ENCODE results near the gene CEACAM19. TPM values are rescaled to one million over a fixed set of nuclear protein-coding genes. Genes with fewer than 3 reads are reported as not detected.
A peak's percentile ranks its signal among the peaks of the same experiment; 100 is the strongest.

The CEACAM19 gene
- total and polyA plus RNA-seq, 2 of the 8 experiments (the other 6 are each of a cell fraction or from before 2014, with no cell fraction given), result 3.1 to 3.4 TPM

DNA sequence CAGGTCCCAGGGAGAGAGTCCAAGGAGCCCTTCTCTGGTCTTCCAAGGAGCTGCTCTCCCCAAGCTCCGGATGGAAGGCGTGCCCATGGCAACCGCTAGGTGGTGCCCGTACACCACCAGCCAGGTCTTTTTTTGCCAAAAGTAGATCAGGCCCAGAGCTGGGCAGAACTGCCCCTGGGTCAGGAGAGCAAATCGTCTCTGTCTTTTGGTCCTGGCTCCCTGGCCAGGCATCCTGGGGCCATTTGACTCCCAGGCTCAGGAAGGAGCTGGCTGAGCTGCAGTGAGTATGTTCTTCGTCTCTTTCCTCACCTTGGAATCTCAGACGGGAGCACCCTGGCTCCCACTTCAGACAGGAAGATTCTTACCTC, 52.7 kb downstream of the CEACAM19 start (continued):
- TF ChIP-seq, protein P1, sequence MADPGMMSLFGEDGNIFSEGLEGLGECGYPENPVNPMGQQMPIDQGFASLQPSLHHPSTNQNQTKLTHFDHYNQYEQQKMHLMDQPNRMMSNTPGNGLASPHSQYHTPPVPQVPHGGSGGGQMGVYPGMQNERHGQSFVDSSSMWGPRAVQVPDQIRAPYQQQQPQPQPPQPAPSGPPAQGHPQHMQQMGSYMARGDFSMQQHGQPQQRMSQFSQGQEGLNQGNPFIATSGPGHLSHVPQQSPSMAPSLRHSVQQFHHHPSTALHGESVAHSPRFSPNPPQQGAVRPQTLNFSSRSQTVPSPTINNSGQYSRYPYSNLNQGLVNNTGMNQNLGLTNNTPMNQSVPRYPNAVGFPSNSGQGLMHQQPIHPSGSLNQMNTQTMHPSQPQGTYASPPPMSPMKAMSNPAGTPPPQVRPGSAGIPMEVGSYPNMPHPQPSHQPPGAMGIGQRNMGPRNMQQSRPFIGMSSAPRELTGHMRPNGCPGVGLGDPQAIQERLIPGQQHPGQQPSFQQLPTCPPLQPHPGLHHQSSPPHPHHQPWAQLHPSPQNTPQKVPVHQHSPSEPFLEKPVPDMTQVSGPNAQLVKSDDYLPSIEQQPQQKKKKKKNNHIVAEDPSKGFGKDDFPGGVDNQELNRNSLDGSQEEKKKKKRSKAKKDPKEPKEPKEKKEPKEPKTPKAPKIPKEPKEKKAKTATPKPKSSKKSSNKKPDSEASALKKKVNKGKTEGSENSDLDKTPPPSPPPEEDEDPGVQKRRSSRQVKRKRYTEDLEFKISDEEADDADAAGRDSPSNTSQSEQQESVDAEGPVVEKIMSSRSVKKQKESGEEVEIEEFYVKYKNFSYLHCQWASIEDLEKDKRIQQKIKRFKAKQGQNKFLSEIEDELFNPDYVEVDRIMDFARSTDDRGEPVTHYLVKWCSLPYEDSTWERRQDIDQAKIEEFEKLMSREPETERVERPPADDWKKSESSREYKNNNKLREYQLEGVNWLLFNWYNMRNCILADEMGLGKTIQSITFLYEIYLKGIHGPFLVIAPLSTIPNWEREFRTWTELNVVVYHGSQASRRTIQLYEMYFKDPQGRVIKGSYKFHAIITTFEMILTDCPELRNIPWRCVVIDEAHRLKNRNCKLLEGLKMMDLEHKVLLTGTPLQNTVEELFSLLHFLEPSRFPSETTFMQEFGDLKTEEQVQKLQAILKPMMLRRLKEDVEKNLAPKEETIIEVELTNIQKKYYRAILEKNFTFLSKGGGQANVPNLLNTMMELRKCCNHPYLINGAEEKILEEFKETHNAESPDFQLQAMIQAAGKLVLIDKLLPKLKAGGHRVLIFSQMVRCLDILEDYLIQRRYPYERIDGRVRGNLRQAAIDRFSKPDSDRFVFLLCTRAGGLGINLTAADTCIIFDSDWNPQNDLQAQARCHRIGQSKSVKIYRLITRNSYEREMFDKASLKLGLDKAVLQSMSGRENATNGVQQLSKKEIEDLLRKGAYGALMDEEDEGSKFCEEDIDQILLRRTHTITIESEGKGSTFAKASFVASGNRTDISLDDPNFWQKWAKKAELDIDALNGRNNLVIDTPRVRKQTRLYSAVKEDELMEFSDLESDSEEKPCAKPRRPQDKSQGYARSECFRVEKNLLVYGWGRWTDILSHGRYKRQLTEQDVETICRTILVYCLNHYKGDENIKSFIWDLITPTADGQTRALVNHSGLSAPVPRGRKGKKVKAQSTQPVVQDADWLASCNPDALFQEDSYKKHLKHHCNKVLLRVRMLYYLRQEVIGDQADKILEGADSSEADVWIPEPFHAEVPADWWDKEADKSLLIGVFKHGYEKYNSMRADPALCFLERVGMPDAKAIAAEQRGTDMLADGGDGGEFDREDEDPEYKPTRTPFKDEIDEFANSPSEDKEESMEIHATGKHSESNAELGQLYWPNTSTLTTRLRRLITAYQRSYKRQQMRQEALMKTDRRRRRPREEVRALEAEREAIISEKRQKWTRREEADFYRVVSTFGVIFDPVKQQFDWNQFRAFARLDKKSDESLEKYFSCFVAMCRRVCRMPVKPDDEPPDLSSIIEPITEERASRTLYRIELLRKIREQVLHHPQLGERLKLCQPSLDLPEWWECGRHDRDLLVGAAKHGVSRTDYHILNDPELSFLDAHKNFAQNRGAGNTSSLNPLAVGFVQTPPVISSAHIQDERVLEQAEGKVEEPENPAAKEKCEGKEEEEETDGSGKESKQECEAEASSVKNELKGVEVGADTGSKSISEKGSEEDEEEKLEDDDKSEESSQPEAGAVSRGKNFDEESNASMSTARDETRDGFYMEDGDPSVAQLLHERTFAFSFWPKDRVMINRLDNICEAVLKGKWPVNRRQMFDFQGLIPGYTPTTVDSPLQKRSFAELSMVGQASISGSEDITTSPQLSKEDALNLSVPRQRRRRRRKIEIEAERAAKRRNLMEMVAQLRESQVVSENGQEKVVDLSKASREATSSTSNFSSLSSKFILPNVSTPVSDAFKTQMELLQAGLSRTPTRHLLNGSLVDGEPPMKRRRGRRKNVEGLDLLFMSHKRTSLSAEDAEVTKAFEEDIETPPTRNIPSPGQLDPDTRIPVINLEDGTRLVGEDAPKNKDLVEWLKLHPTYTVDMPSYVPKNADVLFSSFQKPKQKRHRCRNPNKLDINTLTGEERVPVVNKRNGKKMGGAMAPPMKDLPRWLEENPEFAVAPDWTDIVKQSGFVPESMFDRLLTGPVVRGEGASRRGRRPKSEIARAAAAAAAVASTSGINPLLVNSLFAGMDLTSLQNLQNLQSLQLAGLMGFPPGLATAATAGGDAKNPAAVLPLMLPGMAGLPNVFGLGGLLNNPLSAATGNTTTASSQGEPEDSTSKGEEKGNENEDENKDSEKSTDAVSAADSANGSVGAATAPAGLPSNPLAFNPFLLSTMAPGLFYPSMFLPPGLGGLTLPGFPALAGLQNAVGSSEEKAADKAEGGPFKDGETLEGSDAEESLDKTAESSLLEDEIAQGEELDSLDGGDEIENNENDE (IDR thresholded peaks at IDR 0.05; ENCODE audit: insufficient replicate concordance, low read length), result no peak
- TF ChIP-seq RAD21 (IDR thresholded peaks at IDR 0.05 in 1 of 2, conservative IDR thresholded peaks at IDR 0.05 in 1 of 2; ENCODE audit: low read depth in 2 of 2, low read length in 2 of 2), result peak; percentile 97 to 99
- TF ChIP-seq EZH2 (IDR thresholded peaks at IDR 0.05; ENCODE audit: low read depth, low read length, severe bottlenecking), result no peak
- TF ChIP-seq RFX5 (IDR thresholded peaks at IDR 0.05; ENCODE audit: borderline replicate concordance, low read depth, low read length), result no peak
- TF ChIP-seq, protein P2, sequence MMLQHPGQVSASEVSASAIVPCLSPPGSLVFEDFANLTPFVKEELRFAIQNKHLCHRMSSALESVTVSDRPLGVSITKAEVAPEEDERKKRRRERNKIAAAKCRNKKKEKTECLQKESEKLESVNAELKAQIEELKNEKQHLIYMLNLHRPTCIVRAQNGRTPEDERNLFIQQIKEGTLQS (IDR thresholded peaks at IDR 0.05; ENCODE audit: insufficient read depth, low read depth, low read length), result no peak
- TF ChIP-seq, protein P3, sequence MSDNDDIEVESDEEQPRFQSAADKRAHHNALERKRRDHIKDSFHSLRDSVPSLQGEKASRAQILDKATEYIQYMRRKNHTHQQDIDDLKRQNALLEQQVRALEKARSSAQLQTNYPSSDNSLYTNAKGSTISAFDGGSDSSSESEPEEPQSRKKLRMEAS (IDR thresholded peaks at IDR 0.05), result 0 out of 2 replicates have a peak, but pooled peaks have one; percentile 25
- TF ChIP-seq, protein P4, sequence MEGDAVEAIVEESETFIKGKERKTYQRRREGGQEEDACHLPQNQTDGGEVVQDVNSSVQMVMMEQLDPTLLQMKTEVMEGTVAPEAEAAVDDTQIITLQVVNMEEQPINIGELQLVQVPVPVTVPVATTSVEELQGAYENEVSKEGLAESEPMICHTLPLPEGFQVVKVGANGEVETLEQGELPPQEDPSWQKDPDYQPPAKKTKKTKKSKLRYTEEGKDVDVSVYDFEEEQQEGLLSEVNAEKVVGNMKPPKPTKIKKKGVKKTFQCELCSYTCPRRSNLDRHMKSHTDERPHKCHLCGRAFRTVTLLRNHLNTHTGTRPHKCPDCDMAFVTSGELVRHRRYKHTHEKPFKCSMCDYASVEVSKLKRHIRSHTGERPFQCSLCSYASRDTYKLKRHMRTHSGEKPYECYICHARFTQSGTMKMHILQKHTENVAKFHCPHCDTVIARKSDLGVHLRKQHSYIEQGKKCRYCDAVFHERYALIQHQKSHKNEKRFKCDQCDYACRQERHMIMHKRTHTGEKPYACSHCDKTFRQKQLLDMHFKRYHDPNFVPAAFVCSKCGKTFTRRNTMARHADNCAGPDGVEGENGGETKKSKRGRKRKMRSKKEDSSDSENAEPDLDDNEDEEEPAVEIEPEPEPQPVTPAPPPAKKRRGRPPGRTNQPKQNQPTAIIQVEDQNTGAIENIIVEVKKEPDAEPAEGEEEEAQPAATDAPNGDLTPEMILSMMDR (IDR thresholded peaks at IDR 0.05; ENCODE audit: control extremely low read depth in 1 of 3, insufficient read depth in 1 of 3, low read depth in 1 of 3, low read length in 3 of 3), result peak; percentile 96 to 98 (median 97)
